Heart left ventricle (tissue), 13 donors: Measurements from ENCODE around the gene ARHGAP12.

Experiments used
- POLR2A ChIP-seq, 2 donors: fragments of 450-650 bp; IDR thresholded peaks; one replicate each; pipeline ENCODE4 v1.6.1; 2017; ENCODE audit warnings: antibody characterized with exemption in 2 of 2, mild to moderate bottlenecking in 2 of 2, moderate library complexity in 2 of 2
- TF ChIP-seq, protein P1 (sequence below), 12 donors: fragments of 200-600 bp; sonication (generic) in 4 of 12; IDR thresholded peaks; one replicate each; pipeline versions ENCODE4 v1.5.0 to v1.8.0; 2018 to 2022; ENCODE audit warnings: antibody characterized with exemption in 12 of 12, mild to moderate bottlenecking in 5 of 12
- donor health status: ischemic (EF 13 %, LVEDD 7.1; RV severe dilation, severe dysfunction).
- donor health status: DM: no; HTN: yes; CAD: no.
- donor health status: DM: no; HTN: no; CAD: no.
- donor health status: ischemic (EF 25% LVEDD 6.9; RV normal size, moderate dysfunction).
- donor health status: ischemic (EF 25% LVEDD 5.7; RV mildly dilated, moderate dysfunction).
- donor health status: ischemic (EF 35%, LVEDD 5.7; RV mildly dilated, moderate dysfunction).
- donor health status: nonischemic (EF 11% LVEDD 7.7; RV severe dilation, severe dysfunction).
- donor health status: DM: yes; HTN: yes; CAD: no.
- donor health status: PGD.
- donor health status: ischemic (EF 29% LVEDD 5.4; RV normal size, mild dysfunction).
- donor health status: nonischemic (EF 23%, LVEDD 6.1; RV moderate dilation, normal function).

- TF ChIP-seq, protein P1, sequence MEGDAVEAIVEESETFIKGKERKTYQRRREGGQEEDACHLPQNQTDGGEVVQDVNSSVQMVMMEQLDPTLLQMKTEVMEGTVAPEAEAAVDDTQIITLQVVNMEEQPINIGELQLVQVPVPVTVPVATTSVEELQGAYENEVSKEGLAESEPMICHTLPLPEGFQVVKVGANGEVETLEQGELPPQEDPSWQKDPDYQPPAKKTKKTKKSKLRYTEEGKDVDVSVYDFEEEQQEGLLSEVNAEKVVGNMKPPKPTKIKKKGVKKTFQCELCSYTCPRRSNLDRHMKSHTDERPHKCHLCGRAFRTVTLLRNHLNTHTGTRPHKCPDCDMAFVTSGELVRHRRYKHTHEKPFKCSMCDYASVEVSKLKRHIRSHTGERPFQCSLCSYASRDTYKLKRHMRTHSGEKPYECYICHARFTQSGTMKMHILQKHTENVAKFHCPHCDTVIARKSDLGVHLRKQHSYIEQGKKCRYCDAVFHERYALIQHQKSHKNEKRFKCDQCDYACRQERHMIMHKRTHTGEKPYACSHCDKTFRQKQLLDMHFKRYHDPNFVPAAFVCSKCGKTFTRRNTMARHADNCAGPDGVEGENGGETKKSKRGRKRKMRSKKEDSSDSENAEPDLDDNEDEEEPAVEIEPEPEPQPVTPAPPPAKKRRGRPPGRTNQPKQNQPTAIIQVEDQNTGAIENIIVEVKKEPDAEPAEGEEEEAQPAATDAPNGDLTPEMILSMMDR (IDR thresholded peaks at IDR 0.05): no peak
- no peak for TF ChIP-seq POLR2A (IDR thresholded peaks at IDR 0.05)
Measured at GRCh38 chr10:31948021-31948420, 19.4 kb upstream of the ARHGAP12 start.
